HEK293T (cell line): ENCODE data around the gene CLSTN1.
"Not testable (repeated sequence)": the region's sequence is repeated elsewhere in the genome, so short reads cannot be mapped to it uniquely, and the experiment has no call there.

Experiments
- CTCF ChIA-PET: fragments of 350-600 bp; formaldehyde crosslinking; extraction: SDS; loops from one replicate; lab custom pipeline; 2021; ENCODE audit warnings: antibody characterized with exemption, inconsistent platforms; lab: Yijun Ruan, JAX
- POLR2A ChIA-PET: fragments of 350-600 bp; formaldehyde crosslinking; extraction: SDS; loops from one replicate; lab custom pipeline; 2020; ENCODE audit warnings: antibody characterized with exemption, inconsistent platforms; lab: Yijun Ruan, JAX
- DNase-seq: peaks from one replicate; pipeline ENCODE4 v3.0.0; 2012; ENCODE audit warnings: mixed read lengths; ENCODE audit errors: extremely low spot score
- ARNT ChIP-seq: fragments of 450-650 bp; IDR thresholded peaks from 2 replicates; pipeline ENCODE4 v1.6.1; 2017; ENCODE audit warnings: mild to moderate bottlenecking
- BHLHE40 ChIP-seq: fragments of 450-650 bp; IDR thresholded peaks from 2 replicates; pipeline ENCODE4 v1.6.1; 2016; ENCODE audit warnings: mild to moderate bottlenecking, moderate library complexity, borderline replicate concordance
- CTBP1 ChIP-seq: fragments of 450-650 bp; IDR thresholded peaks from 2 replicates; pipeline ENCODE4 v1.6.1; 2016; ENCODE audit warnings: borderline replicate concordance
- ELF4 ChIP-seq: fragments of 450-650 bp; IDR thresholded peaks from 2 replicates; pipeline ENCODE4 v1.6.1; 2017; ENCODE audit warnings: antibody characterized with exemption
- FOXA1 ChIP-seq: fragments of 450-650 bp; IDR thresholded peaks from 2 replicates; pipeline ENCODE4 v1.6.1; 2016; ENCODE audit warnings: mild to moderate bottlenecking
- FOXK2 ChIP-seq: fragments of 450-650 bp; IDR thresholded peaks from 2 replicates; pipeline ENCODE4 v1.6.1; 2016; ENCODE audit warnings: mild to moderate bottlenecking
- FOXM1 ChIP-seq: fragments of 450-650 bp; IDR thresholded peaks from 2 replicates; pipeline ENCODE4 v1.6.1; 2017; ENCODE audit warnings: mild to moderate bottlenecking, borderline replicate concordance
- HDGF ChIP-seq: fragments of 450-650 bp; IDR thresholded peaks from 2 replicates; pipeline ENCODE4 v1.6.1; 2017; ENCODE audit warnings: antibody characterized with exemption, borderline replicate concordance
- L3MBTL2 ChIP-seq: fragments of 450-650 bp; conservative IDR thresholded peaks from 2 replicates; pipeline ENCODE4 v1.6.1; 2016; ENCODE audit warnings: mild to moderate bottlenecking
- LEF1 ChIP-seq: fragments of 450-650 bp; IDR thresholded peaks from 2 replicates; pipeline ENCODE4 v1.6.1; 2017; ENCODE audit warnings: mild to moderate bottlenecking, borderline replicate concordance
- NFRKB ChIP-seq: fragments of 450-650 bp; IDR thresholded peaks from 2 replicates; pipeline ENCODE4 v1.6.1; 2016; ENCODE audit warnings: mild to moderate bottlenecking, moderate library complexity
- PKNOX1 ChIP-seq: fragments of 450-650 bp; IDR thresholded peaks from 2 replicates; pipeline ENCODE4 v1.6.1; 2016
- SP1 ChIP-seq: fragments of 450-650 bp; IDR thresholded peaks from 2 replicates; pipeline ENCODE4 v1.6.1; 2017
- SUZ12 ChIP-seq: fragments of 450-650 bp; IDR thresholded peaks from 2 replicates; pipeline ENCODE4 v1.6.1; 2016; ENCODE audit warnings: mild to moderate bottlenecking
- TARDBP ChIP-seq: fragments of 450-650 bp; IDR thresholded peaks from 2 replicates; pipeline ENCODE4 v1.6.1; 2016
- ZNF384 ChIP-seq: fragments of 450-650 bp; IDR thresholded peaks from 2 replicates; pipeline ENCODE4 v1.6.1; 2016

Gene CLSTN1

GRCh38 chr1:9801909-9802308, 21.9 kb downstream of the CLSTN1 start:
- CTCF ChIA-PET, result no interaction called here
- DNase-seq, result no peak
- POLR2A ChIA-PET, result no interaction called here
- TF ChIP-seq ZNF384 (no peak), ELF4 (0 out of 2 replicates have a peak, but pooled peaks have one; percentile 4)

DNA sequence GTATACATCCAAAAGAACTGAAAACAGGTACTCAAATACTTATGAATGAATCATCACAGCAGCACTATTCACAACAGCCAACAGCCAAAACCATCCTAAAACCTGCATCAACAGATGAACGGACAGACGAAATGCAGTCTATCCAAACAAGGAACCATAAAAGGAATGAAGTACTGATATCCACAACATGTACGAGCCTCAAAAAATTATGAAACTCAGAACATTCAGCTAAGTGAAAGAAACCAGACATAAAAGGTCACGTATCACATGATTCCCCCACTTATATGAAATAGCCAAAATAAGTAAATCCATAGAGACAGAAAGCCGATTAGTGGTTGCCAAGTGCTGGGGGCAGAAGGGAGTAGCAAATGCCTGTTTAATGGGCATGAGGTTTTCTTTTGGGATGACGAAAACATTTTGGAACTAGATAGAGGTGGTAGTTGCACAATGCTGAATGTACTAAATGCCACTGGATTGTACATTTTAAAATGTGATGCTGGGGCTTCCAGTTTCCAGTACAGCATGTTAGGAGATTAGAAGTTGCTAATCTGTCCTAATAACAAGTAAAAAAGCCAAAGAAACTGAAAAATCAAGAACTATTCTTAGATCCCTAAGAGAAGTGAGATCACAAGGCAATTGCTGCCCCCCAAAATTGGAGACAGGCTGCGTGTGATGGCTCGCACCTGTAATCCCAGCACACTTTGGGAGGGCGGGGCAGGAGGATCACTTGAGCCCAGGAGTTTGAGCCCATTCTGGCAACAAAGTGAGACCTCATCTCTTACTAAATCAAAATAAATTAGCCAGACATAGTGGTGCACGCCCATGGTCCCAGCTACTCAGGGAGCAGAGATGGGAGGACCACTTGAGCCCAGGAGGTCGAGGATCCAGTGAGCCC, 25.3 kb downstream of the CLSTN1 start:
- ChIA-PET POLR2A (no interaction called here), CTCF (no interaction called here)
- no peak for TF ChIP-seq PKNOX1
- no peak for TF ChIP-seq HDGF
- TF ChIP-seq BHLHE40, result no peak
- no peak for TF ChIP-seq ZNF384
- no peak for TF ChIP-seq SUZ12
- TF ChIP-seq TARDBP, result no peak
- TF ChIP-seq FOXM1, result no peak
- TF ChIP-seq LEF1, result no peak
- no peak for TF ChIP-seq FOXK2
- TF ChIP-seq ELF4, result no peak
- TF ChIP-seq ARNT, result no peak
- no peak for TF ChIP-seq NFRKB
- TF ChIP-seq L3MBTL2, result no peak
- TF ChIP-seq FOXA1, result no peak
- TF ChIP-seq CTBP1, result no peak
- TF ChIP-seq SP1, result no peak
- no peak for DNase-seq

DNA sequence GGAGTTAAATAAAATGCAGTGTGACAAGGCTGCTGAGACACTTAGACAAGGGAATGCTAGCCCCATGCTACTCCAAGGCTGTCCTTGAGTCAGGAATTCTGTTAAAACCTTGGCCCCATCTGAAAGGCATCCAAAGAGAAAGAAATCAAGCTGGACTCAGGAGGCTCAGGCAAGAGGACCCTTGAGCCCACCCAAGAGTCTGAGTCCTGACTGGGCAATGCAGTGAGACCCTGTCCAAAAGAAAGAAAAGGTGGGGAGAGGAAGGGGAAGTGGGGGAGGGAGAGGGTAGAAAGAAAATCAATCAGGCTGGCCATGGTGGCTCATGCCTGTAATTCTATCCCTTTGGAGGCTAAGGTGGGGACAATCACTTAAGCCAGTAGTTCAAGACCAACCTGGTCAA, 26.7 kb downstream of the CLSTN1 start:
- no peak for TF ChIP-seq ELF4
- TF ChIP-seq FOXA1, result no peak
- TF ChIP-seq LEF1, result no peak
- TF ChIP-seq HDGF, result no peak
- TF ChIP-seq CTBP1, result no peak
- TF ChIP-seq NFRKB, result no peak
- TF ChIP-seq FOXM1, result no peak
- TF ChIP-seq TARDBP, result no peak
- TF ChIP-seq BHLHE40, result no peak
- no peak for TF ChIP-seq PKNOX1
- no peak for TF ChIP-seq SUZ12
- TF ChIP-seq ARNT, result no peak
- TF ChIP-seq FOXK2, result no peak
- no peak for TF ChIP-seq SP1
- no peak for DNase-seq
- CTCF ChIA-PET, result no interaction called here
- POLR2A ChIA-PET, result no interaction called here

DNA sequence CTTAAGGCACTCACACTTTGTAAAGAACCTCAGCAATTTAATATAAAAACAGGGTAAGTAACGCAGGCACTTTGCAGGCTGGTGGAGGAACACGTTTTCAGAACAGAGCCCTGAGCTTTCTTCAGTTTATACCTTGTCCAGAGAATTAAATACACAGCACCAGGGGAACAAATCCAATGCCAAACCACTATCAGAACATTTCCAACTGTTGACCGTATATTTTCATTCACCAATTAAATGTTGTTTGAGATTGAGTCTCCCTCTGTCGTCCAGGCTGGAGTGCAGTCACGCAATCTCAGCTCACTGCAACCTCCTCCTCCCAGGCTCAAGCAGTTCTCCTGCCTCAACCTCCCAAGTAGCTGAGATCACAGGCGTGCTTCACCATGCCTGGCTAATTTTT, 29.7 kb downstream of the CLSTN1 start:
- no peak for DNase-seq
- no peak for TF ChIP-seq SP1
- no peak for TF ChIP-seq ELF4
- no peak for TF ChIP-seq SUZ12
- no peak for TF ChIP-seq BHLHE40
- ChIA-PET POLR2A (no interaction called here), CTCF (interaction anchor here (0.7 to 1.0 kb wide), 3 partner anchors 9 to 627 kb away, joined by 3 to 6 read pairs (median 3); no protein-coding TSS in a partner anchor)

DNA sequence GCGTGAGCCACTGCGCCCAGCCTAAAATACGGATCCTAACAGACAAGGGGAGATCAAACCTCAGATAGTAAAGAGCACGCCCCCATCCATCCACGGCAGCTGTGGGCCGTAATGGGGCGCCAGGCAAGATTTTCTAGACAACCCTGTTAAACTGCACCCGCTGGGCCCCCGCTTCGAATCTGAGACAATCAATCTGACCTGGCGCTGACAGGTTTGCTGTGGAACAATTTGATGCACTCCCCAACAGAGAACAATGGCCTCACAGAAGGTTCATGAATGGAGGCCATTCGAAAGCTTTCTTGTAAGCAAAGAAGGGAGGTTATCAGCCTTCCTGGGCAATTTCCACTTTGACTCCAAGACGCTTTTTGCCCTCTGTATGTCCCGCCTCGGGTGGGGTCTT, 30.5 kb downstream of the CLSTN1 start:
- TF ChIP-seq PKNOX1, result 0 out of 2 replicates have a peak, but pooled peaks have one; percentile 15
- TF ChIP-seq FOXA1, result no peak
- CTCF ChIA-PET, result interaction anchor here (0.7 to 1.1 kb wide), 5 partner anchors 9 to 75 kb away, joined by 3 to 6 read pairs (median 3); no protein-coding TSS in a partner anchor
- POLR2A ChIA-PET, result no interaction called here
- no peak for DNase-seq

GRCh38 chr1:9792156-9793042, 31.4 kb downstream of the CLSTN1 start:
- ChIA-PET CTCF (interaction anchor here (0.6 to 1.1 kb wide), 6 partner anchors 10 to 126 kb away, joined by 3 to 6 read pairs (median 3); no protein-coding TSS in a partner anchor), POLR2A (no interaction called here)
- DNase-seq, result peak; percentile 68
- TF ChIP-seq CTBP1 (0 out of 2 replicates have a peak, but pooled peaks have one; percentile 46), PKNOX1 (peak; percentile 15; the same call in 1 of the 2 replicates), ARNT (no peak), ZNF384 (no peak), LEF1 (no peak), SP1 (no peak), SUZ12 (no peak), NFRKB (no peak), TARDBP (no peak), FOXM1 (no peak), FOXK2 (no peak), FOXA1 (no peak), ELF4 (no peak)

GRCh38 chr1:9789700-9790099, 34.1 kb downstream of the CLSTN1 start:
- DNase-seq, POLR2A ChIA-PET: not testable (repeated sequence)
- CTCF ChIA-PET, result interaction anchor here (1.1 kb wide), 1 partner anchor 10 kb away, joined by 5 read pairs; no protein-coding TSS in a partner anchor
